Motor neuron (in vitro differentiated cells): ENCODE data around the gene BUB1B. TPM values are rescaled to one million over a fixed set of nuclear protein-coding genes. Genes with fewer than 3 reads are reported as not detected.

ENCODE experiments used
- ATAC-seq, 8 experiments: fragments of 200-7000 bp; cut with Tn5 transposase; replicated peaks in 6 of 8; 2 replicates each; pipeline ENCODE4 v1.8.0; 2021; ENCODE audit warnings: mild to moderate bottlenecking in 8 of 8, moderate library complexity in 8 of 8
- H3K27ac ChIP-seq, 2 donors: fragments of 250-450 bp; sonication (Bioruptor Pico); 2 replicates each; pipeline ENCODE4 v1.9.0; 2021; ENCODE audit warnings: antibody characterized with exemption in 2 of 2, mild to moderate bottlenecking in 2 of 2, moderate library complexity in 1 of 2
- H3K4me1 ChIP-seq, 2 donors: fragments of 250-450 bp; sonication (Bioruptor Pico); replicated peaks in 1 of 2; 2 replicates each; pipeline ENCODE4 v1.6.1; 2021; ENCODE audit warnings: antibody characterized with exemption in 2 of 2, mild to moderate bottlenecking in 2 of 2, moderate library complexity in 1 of 2
- H3K4me3 ChIP-seq, 5 donors: fragments of 250-450 bp; sonication (Bioruptor Pico); 2 replicates each; pipeline ENCODE4 v1.9.0; 2021; ENCODE audit warnings: antibody characterized with exemption in 5 of 5, mild to moderate bottlenecking in 5 of 5, moderate library complexity in 4 of 5
- whole genome bisulfite sequencing, 10 experiments: fragments of 450-650 bp; shearing (Covaris generic); methylation state at CpG; one replicate each; pipeline ENCODE4 v1.0.0; 2022; 5-methylcytosine and 5-hydroxymethylcytosine counted together
- in situ Hi-C, 9 experiments: fragments of 400-800 bp; cut with MboI; loops; one replicate each; pipeline ENCODE4 v1.15.0; 2021; ENCODE audit warnings: low sequenced_read_pairs in 9 of 9, low pct_unique_long_range_greater_than_20kb in 2 of 9; ENCODE audit not compliant: unreplicated experiment in 9 of 9
- total RNA-seq, 8 experiments: library from RNA; unstranded; fragments of 300-600 nt; gene quantifications; 2 replicates each; pipeline versions ENCODE4 v1.2.3 to v1.2.4, GENCODE V29; 2022

Gene BUB1B
- total RNA-seq, 8 experiments from 2014 or later, result 0.31 to 39.0 (median 3.7) TPM

DNA sequence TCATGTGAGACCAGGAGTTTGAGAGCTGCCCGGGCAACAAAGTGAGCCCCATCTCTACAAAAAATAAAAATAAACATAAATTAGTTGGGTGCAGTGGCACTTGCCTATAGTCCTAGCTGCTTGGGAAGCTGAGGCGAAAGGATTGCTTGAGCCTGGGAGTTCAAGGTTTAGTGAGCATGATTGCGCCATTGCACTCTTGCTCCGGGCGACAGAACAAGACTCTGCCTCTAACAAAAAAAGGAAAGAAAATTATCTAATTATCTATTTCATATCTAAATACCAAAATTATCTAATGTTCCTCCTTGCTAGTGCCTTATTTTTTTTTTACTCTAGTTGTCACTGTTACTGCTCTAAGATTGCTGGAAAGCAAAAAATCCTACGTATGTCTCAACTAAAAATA is 61.3 kb downstream of the BUB1B start:
- Histone ChIP-seq H3K4me3 (no peak overlapping the region), H3K4me1 (no peaks in the 10 kb centered on the region), H3K27ac (no peak overlapping the region)
- no peak for ATAC-seq
- in situ Hi-C loops, result loop anchor here in 1 of 9 experiments (5.0 kb wide), 1 partner anchor 50 kb away; no protein-coding TSS in a partner anchor
- WGBS, 10 experiments, result 79 to 100% (median 97%) methylated on average over 1 to 6 of the region's 6 CpGs; no CpG with 5 or more reads in 1 of the 10 experiments

DNA sequence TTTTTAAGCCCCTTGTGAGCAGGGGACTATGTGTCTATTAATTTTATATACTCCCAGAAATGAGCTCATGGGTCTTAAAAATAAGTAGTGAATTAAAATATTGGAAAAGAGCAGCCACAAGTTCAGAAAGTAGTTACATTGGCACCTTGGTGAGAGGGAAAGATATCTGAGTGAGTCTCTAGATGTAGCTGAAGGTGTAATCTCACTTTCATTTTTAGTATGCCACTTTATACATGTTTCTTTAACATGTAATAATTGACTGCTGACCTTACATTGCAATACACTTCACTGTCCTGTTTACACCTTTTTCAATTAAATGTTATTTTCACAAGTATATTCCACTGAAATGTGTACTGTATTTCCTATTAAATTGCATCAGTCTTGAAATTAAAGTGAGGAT is 65.9 kb downstream of the BUB1B start:
- in situ Hi-C loops, result no loop called here

DNA sequence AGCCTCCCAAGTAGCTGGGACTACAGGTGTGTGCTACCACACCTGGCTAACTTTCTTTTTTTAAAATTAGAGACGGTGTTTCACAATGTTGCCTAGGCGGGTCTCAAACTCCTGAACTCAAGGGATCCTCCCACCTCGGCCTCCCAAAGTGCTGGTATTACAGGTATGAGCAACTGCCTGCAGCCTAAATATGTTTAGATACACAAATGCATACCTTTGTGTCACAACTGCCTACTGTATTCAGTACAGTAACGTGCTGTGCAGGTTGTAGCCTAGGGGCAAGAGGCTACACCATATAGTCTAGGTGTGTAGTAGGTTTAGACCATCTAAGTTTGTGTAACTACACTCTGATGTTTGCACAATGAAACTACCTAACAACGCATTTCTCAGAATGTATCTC is 68.4 kb downstream of the BUB1B start:
- in situ Hi-C loops, result no loop called here
- no peak overlapping the region for H3K4me3 ChIP-seq
- peaks cover 7% of the 10 kb centered on the region in 2 donors for H3K4me1 ChIP-seq
- 92 to 100% (median 100%) methylated on average over 1 to 5 of the region's 5 CpGs; no CpG with 5 or more reads in 2 of the 10 experiments for WGBS, 10 experiments
- H3K27ac ChIP-seq, result no peak overlapping the region
- no peak for ATAC-seq

More for the DNA sequence above, 65.9 kb downstream of the BUB1B start:
- no peak for ATAC-seq
- Histone ChIP-seq H3K27ac (no peak overlapping the region), H3K4me3 (no peak overlapping the region), H3K4me1 (no peaks in the 10 kb centered on the region)

DNA sequence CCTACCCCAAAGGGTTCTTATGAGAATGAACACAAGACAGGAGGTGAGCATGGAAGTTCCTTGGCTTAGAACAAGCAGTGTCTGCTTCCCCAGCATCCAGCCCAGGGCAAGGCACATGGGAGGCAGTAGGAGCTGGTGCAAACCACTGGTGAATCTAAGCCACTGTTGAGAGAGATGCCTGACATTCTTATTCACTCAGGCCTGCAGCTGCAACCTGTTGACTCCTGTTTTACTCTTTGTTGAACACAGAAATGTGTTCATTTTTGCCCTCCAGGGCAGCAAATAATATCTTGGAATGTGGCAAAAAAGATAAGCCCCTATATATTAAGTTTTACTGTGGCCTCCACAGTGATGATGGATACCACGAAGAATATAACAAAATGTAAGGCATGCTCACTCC is 69.1 kb downstream of the BUB1B start:
- whole genome bisulfite sequencing, 10 experiments, result 100% methylated on average over 1 of the region's 1 CpG; no CpG with 5 or more reads in 8 of the 10 experiments
- Histone ChIP-seq H3K4me1 (peaks cover 7 to 11% of the 10 kb centered on the region in 2 donors), H3K4me3 (no peak overlapping the region), H3K27ac (no peak overlapping the region)
- in situ Hi-C loops, result no loop called here
- no peak for ATAC-seq

DNA sequence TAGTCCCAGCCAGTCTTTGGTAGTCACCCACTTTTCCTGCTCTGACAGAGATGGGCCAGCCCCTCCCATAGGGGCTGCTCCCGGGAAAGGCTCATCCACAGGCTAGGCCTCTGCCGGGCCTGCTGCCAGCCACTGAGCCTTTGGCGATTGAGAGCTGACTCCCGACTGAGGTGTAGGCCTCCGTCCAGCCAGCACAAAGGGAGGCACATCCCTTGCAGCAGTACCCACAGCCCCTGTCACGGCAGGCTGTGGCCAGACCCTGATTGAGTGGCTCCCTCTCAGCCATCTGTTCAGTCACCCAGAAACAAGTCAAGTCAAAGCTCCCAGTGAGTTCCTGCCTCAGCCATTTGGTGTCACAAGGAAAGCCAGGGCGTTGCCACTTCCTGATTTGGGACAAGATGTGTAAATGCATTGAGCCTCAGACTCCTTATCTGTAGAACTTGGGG is 71.8 kb downstream of the BUB1B start:
- Histone ChIP-seq H3K4me1 (peaks cover 7 to 13% of the 10 kb centered on the region in 2 donors), H3K4me3 (no peak overlapping the region), H3K27ac (peak overlapping the region in 1 of 2 donors; percentile 41)
- 16 to 100% (median 78%) methylated on average over 1 to 6 of the region's 7 CpGs; no CpG with 5 or more reads in 4 of the 10 experiments for WGBS, 10 experiments
- in situ Hi-C loops, result no loop called here
- ATAC-seq, result peak; percentile 39 to 97 (median 90)

DNA sequence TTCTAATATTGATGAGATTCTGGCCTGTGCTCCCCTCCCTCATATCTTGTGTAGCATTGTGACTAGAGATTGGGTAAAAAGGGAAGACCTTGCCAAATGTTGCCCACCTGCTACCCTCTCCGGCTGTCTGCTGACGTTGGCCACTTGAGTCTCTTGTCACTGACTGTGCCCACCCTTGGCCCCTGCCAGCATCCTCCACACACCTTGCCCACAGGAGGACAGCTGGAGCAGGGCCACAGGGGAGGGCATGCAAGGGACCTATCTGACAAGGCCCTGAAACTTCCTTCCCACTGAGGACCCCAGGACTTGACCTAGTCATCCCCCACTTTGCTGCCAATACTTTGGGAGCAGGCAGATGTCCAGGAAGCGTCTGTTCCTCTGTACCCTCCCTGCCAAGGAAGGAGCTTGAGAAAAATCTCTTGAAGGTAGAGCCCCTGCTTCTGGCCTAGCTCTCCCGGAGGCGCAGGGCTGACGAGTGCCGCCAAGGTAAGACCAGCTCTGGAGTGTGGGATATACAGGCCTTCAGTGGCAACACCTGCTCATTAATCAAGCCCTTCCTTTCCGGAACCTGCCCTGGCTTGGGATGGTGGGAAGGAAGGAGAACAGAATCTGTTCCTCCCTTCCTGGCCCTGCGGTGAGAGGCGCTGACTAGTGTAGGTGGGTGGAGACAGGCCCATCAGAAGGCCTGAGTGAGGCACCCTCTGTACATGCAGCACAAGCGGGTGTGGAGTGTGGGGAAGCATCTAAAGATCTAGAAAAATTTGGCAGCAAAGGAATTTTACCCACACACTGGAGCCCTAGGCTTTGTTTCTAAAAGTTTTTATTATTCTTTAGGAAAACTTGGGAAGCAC is 73.1 kb downstream of the BUB1B start:
- in situ Hi-C loops, result no loop called here
- H3K27ac ChIP-seq, result no peak overlapping the region
- peak in 1 of 8 experiments; percentile 52 for ATAC-seq
- H3K4me3 ChIP-seq, result no peak overlapping the region
- 80 to 100% (median 96%) methylated on average over 1 to 4 of the region's 11 CpGs; no CpG with 5 or more reads in 4 of the 10 experiments for WGBS, 10 experiments
- H3K4me1 ChIP-seq, result peaks cover 14 to 20% of the 10 kb centered on the region in 2 donors

DNA sequence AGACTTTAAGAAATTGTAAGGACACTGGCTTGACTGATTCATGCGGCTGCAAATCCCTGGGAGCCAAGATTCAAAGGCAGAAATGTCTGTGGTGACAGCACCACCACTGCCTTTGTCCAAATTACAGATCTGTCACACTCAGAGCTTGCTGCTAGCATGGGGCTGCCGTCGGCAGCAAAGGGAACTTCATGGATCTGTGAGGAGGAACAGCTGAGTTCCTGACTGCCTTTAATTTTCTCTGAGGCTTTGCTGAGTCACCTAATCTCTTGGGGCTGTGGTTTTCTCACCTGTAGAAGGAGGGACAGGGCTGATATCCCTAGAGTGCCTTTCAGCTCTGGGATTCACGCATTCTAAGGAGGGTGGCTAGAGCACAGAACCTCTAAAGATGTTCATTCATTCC is 73.9 kb downstream of the BUB1B start:
- WGBS, 10 experiments, result 37 to 50% (median 46%) methylated on average over 2 to 4 of the region's 4 CpGs; no CpG with 5 or more reads in 4 of the 10 experiments
- no peak for ATAC-seq
- H3K4me1 ChIP-seq, result peaks cover 22 to 28% of the 10 kb centered on the region in 2 donors
- in situ Hi-C loops, result no loop called here
- no peak overlapping the region for H3K4me3 ChIP-seq
- no peak overlapping the region for H3K27ac ChIP-seq

DNA sequence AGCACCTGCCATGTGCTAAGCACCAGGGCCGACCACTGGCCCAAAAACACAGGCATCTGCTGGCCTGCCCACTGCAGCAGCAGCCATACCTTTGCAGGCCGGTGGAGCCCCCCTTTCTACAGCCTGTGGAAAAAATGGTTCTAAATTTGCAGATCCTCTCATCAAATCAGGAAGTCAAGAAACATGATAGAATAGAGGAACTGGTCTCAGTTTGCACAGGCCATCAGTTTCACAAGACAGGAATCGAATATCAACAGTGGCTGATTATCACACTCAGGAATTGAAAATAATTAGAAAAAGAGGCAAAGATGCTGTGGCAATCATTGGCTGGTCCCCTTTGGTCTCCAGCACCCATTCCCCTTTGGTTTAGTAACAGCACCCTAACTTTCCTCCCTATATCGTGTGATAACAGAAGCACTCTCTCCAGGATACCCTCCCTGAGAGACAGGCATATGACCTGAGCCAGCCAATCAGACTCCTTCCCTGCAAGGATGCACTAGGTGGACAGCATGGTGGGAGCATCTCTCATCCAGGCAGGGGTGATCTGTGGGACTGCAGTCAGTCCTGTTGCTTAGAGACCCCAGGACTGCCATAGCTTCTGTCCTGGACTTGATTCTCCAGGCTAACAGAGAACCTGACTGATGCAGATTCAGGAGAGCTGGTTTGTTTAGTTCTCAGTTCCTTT is 74.5 kb downstream of the BUB1B start:
- WGBS, 10 experiments, result 40 to 100% (median 78%) methylated on average over 1 to 3 of the region's 4 CpGs; no CpG with 5 or more reads in 2 of the 10 experiments
- in situ Hi-C loops, result no loop called here
- no peak overlapping the region for H3K27ac ChIP-seq

DNA sequence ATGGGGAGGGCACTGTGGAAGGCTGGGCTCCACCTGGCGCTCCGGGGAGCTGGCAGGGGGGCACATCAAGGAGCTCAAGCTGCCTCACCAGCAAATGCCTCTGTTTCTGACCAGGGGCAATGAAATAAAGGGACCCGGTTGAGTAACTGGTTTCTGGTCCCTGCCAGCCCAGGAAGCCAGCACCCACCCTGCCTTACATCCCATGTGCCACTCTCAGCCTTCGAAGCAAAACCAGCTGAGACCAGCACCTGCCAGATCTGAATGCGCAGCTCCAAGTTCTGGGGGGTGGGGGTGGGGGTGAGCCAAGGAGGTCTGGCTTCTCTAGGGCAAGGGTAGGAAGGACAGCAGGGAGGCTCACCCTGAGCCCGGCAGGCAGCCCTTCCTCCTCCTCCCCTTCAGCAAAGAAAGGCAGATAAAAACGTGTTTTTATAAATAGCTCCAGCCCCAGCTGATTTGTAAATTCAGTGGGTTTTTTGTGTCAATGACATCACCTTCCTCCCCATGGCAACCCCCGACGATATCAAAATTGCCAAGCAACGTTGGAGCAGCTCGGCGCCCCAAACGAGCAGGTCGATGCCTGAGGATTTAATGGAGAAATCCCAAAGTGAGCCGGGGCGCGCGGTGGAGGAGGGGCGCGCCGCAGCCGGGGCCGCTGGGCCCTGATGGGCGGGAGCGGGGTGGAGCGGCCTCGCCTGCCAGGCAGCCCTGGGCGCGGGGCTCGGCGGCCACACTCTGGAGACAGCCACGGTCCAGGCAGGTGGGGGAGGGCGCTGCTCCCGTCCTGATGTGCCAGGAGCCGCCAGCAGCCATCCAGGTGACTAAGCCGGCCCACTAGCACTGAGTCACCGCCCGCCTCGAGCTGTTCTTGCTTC is 77.9 kb downstream of the BUB1B start, which contains the start of gene PAK6:
Gene PAK6 (plus strand): TSS at position 532 of the 872 bp plus-strand sequence. CDS start 25,723 bp downstream, outside the sequence.
- ATAC-seq, result peak; percentile 76 to 92 (median 89)
- H3K27ac ChIP-seq, result peak within 1 kb of the TSS in 1 of 2 donors; percentile 27
- H3K4me3 ChIP-seq, result peak within 1 kb of the TSS; percentile 1 to 28 (median 18)
- peaks cover 21 to 31% of the 10 kb centered on the region in 2 donors for H3K4me1 ChIP-seq
- WGBS, 10 experiments, result 0 to 3% methylated on average over 1 to 6 of the region's 39 CpGs; no CpG with 5 or more reads in 8 of the 10 experiments
- in situ Hi-C loops, result no loop called here

More for the DNA sequence above, 74.5 kb downstream of the BUB1B start:
- ATAC-seq, result peak in 2 of 8 experiments; percentile 3 to 18
- H3K4me1 ChIP-seq, result peaks cover 27 to 34% of the 10 kb centered on the region in 2 donors
- H3K4me3 ChIP-seq, result no peak overlapping the region

DNA sequence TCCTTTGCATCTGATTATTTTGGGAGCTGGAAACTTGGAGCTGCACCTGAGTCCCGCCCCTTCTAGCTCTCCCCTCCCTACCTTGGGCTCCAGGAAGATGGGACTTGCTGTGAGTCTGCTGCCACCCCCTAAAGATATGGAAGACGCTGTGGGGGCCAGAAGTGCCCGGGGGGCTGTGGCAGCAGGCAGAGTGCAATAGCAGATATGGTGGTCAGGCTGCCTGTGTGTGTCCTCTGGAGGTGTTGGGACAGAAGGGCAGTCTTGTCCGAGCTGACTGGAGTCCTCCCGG is 78.5 kb downstream of the BUB1B start:
- in situ Hi-C loops, result no loop called here
- peak in 6 of 8 experiments; percentile 7 to 24 (median 13) for ATAC-seq
- no peak overlapping the region for H3K27ac ChIP-seq

DNA sequence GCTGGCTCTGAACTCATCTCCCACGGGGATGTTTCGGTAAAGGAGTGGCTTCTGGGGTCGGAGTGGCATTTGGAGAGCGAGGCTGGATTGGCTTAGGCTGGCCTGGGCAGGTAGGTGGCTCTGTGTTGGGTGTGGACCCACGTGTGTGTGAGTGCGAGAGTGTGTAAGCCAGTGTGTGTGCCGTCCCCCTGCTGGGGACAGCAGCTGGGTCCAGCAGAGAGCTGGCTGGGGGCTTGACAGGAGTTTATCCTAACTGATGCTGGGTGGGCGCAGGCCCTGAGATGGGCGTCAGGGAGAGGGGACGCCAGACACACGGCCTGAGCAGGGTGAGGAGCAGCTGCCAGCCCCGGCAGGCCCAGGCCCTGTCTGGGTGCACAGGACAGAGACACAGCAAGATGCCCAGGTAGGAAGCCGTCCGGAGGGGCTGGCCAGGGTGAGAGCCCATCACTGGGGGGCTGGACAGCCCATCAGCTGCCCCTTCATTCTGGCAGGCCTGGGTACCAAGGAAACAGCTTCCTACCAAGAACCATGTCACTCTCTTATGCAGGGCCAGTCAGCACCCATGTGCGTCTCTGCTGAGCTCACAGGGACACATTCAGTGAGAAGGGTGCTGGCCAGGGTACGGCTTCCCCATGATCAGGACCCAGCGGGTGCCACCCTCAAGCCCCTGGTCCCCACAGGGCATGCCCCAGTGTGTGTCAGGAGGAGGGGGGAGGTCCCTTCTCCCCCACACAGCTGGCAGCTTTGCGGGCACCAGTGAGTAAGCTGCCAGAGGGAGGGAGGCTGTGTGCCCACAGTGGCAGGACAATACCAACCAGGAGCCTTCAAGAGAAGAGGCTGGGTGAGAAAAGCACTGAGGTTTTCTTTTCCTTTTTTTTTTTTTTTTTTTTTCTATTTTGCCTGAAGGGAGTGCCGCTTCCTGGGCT is 79.1 kb downstream of the BUB1B start:
- 57 to 100% (median 77%) methylated on average over 1 to 5 of the region's 19 CpGs; no CpG with 5 or more reads in 5 of the 10 experiments for WGBS, 10 experiments
- H3K27ac ChIP-seq, result no peak overlapping the region
- in situ Hi-C loops, result no loop called here
- ATAC-seq, result peak in 3 of 8 experiments; percentile 1 to 5 (median 5)
- peaks cover 21 to 27% of the 10 kb centered on the region in 2 donors for H3K4me1 ChIP-seq
- H3K4me3 ChIP-seq, result peak overlapping the region in 3 of 5 donors; percentile 18 to 28 (median 20)

More for the DNA sequence above, 78.5 kb downstream of the BUB1B start:
- Histone ChIP-seq H3K4me3 (peak overlapping the region; percentile 1 to 28 (median 18)), H3K4me1 (peaks cover 21 to 31% of the 10 kb centered on the region in 2 donors)
- WGBS, 10 experiments, result 20 to 49% (median 40%) methylated on average over 1 to 3 of the region's 5 CpGs; no CpG with 5 or more reads in 7 of the 10 experiments
